CD4-positive, alpha-beta T cell treated with Interferon gamma for 1 hour (primary cell): ENCODE measurements around the gene NDUFAF8.
"Not testable (repeated sequence)": the region's sequence is repeated elsewhere in the genome, so short reads cannot be mapped to it uniquely, and the experiment has no call there.

Source experiments
- DNase-seq: peaks from one replicate; pipeline ENCODE4 v3.0.0-alpha.2; 2020

NDUFAF8 gene

GRCh38 chr17:81223762-81224130 lies 15.4 kb upstream of the NDUFAF8 start:
- DNase-seq: peak; percentile 23

- not testable (repeated sequence) for DNase-seq
Observed at GRCh38 chr17:81227630-81228029, 11.5 kb upstream of the NDUFAF8 start.

GRCh38 chr17:81228420-81228819 lies 10.7 kb upstream of the NDUFAF8 start:
- peak; percentile 25 for DNase-seq

- no peak for DNase-seq
Observed at GRCh38 chr17:81228834-81229665, 10.1 kb upstream of the NDUFAF8 start.

GRCh38 chr17:81229666-81229920 lies 9.5 kb upstream of the NDUFAF8 start:
- no peak for DNase-seq

- no peak for DNase-seq
Observed at GRCh38 chr17:81230043-81230820, 8.9 kb upstream of the NDUFAF8 start.

GRCh38 chr17:81231121-81231645 lies 7.9 kb upstream of the NDUFAF8 start:
- no peak for DNase-seq

- DNase-seq: no peak
Observed at GRCh38 chr17:81231766-81232581, 7.1 kb upstream of the NDUFAF8 start.

- no peak for DNase-seq
Observed at GRCh38 chr17:81232616-81233241, 6.4 kb upstream of the NDUFAF8 start.

GRCh38 chr17:81233316-81233715 lies 5.8 kb upstream of the NDUFAF8 start:
- no peak for DNase-seq

- DNase-seq: no peak
Observed at GRCh38 chr17:81233811-81234505, 5.2 kb upstream of the NDUFAF8 start.

- DNase-seq: no peak
Observed at GRCh38 chr17:81234506-81234855, 4.6 kb upstream of the NDUFAF8 start.

- DNase-seq: no peak
Observed at GRCh38 chr17:81234940-81235821, 3.9 kb upstream of the NDUFAF8 start.

- no peak for DNase-seq
Observed at GRCh38 chr17:81235822-81236740, 3.0 kb upstream of the NDUFAF8 start.

GRCh38 chr17:81236784-81237183 lies 2.3 kb upstream of the NDUFAF8 start:
- DNase-seq: no peak

GRCh38 chr17:81237591-81238489 lies 1.3 kb upstream of the NDUFAF8 start:
- DNase-seq: no peak

GRCh38 chr17:81238490-81238814 lies 666 bp upstream of the NDUFAF8 start:
- DNase-seq: no peak

- peak; percentile 35 for DNase-seq
Observed at GRCh38 chr17:81239714-81240555, 817 bp downstream of the NDUFAF8 start.
